HG02571 (cell line): ENCODE data around the gene ZNF791.
"Not testable (repeated sequence)": the region's sequence is repeated elsewhere in the genome, so short reads cannot be mapped to it uniquely, and the experiment has no call there.

Source experiments
- ATAC-seq: cut with Tn5 transposase; IDR thresholded peaks from one replicate; pipeline ENCODE4 v1.9.1; 2021; ENCODE audit warnings: mild to moderate bottlenecking, moderate library complexity; ENCODE audit not compliant: unreplicated experiment

ZNF791 gene

GRCh38 chr19:12628040-12629022, 17.6 kb downstream of the ZNF791 start:
- no peak for ATAC-seq

GRCh38 chr19:12629215-12629614, 18.5 kb downstream of the ZNF791 start:
- ATAC-seq, result no peak

- ATAC-seq, result no peak
Observed at GRCh38 chr19:12636631-12637030, 25.9 kb downstream of the ZNF791 start.

GRCh38 chr19:12638611-12639182, 28.0 kb downstream of the ZNF791 start:
- ATAC-seq, result no peak

GRCh38 chr19:12639901-12640613, 29.3 kb downstream of the ZNF791 start:
- no peak for ATAC-seq

GRCh38 chr19:12641456-12641855, 30.7 kb downstream of the ZNF791 start:
- no peak for ATAC-seq

GRCh38 chr19:12642506-12642905, 31.8 kb downstream of the ZNF791 start:
- ATAC-seq, result no peak

- not testable (repeated sequence) for ATAC-seq
Observed at GRCh38 chr19:12643716-12644115, 33.0 kb downstream of the ZNF791 start.

GRCh38 chr19:12646551-12646950, 35.8 kb downstream of the ZNF791 start:
- no peak for ATAC-seq

- ATAC-seq, result no peak
Observed at GRCh38 chr19:12647047-12647446, 36.3 kb downstream of the ZNF791 start.

- no peak for ATAC-seq
Observed at GRCh38 chr19:12647490-12648071, 36.9 kb downstream of the ZNF791 start.

- no peak for ATAC-seq
Observed at GRCh38 chr19:12648088-12648487, 37.4 kb downstream of the ZNF791 start.

- no peak for ATAC-seq
Observed at GRCh38 chr19:12649941-12650340, 39.2 kb downstream of the ZNF791 start.

- ATAC-seq, result no peak
Observed at GRCh38 chr19:12652219-12652618, 41.5 kb downstream of the ZNF791 start.

GRCh38 chr19:12655546-12655945, 44.8 kb downstream of the ZNF791 start:
- no peak for ATAC-seq

GRCh38 chr19:12656899-12657571, 46.3 kb downstream of the ZNF791 start:
- no peak for ATAC-seq

GRCh38 chr19:12657966-12658365, 47.2 kb downstream of the ZNF791 start:
- ATAC-seq, result no peak

- ATAC-seq, result no peak
Observed at GRCh38 chr19:12660980-12661379, 50.3 kb downstream of the ZNF791 start.

GRCh38 chr19:12664406-12665280, 53.9 kb downstream of the ZNF791 start:
- no peak for ATAC-seq

GRCh38 chr19:12665281-12665573, 54.5 kb downstream of the ZNF791 start:
- ATAC-seq, result no peak
